H1 (cell line): Measurements from ENCODE around the gene MIDN. TPM values are rescaled to one million over a fixed set of nuclear protein-coding genes. Genes with fewer than 3 reads are reported as not detected.

Source experiments
- CHD2 ChIP-seq: IDR thresholded peaks from 2 replicates; pipeline ENCODE4 v1.6.1; 2012; ENCODE audit warnings: low read length, improper control_type of control experiment
- CTBP2 ChIP-seq: IDR thresholded peaks from 2 replicates; pipeline ENCODE4 v1.7.0; 2011; ENCODE audit warnings: borderline replicate concordance, mild to moderate bottlenecking, moderate library complexity, mixed read lengths, low read length; ENCODE audit not compliant: insufficient read depth, insufficient read length
- JUN ChIP-seq: IDR thresholded peaks from 2 replicates; pipeline ENCODE4 v1.6.1; 2011; ENCODE audit warnings: low read depth, mild to moderate bottlenecking, improper control_type of control experiment, low read length
- JUND ChIP-seq: IDR thresholded peaks from 2 replicates; pipeline ENCODE4 v1.6.1; 2011; ENCODE audit warnings: mild to moderate bottlenecking, improper control_type of control experiment, low read length
- SP2 ChIP-seq: IDR thresholded peaks from 2 replicates; pipeline ENCODE4 v1.6.1; 2012; ENCODE audit warnings: mild to moderate bottlenecking, low read length, inconsistent platforms
- ZNF274 ChIP-seq: IDR thresholded peaks from 2 replicates; pipeline ENCODE4 v1.7.0; 2012; ENCODE audit warnings: low read length, borderline replicate concordance; ENCODE audit errors: extremely low read depth
- polyA plus RNA-seq, 7 experiments: library from polyadenylated mRNA; depleted of rRNA in 3 of 7; stranded (reverse) in 5 of 7; unstranded in 2 of 7; fragments of >200 nt in 5 of 7; fragments of 200-250 nt in 2 of 7; gene quantifications; 1 replicate in 5 of 7; 2 replicates in 1 of 7; 4 replicates in 1 of 7; pipeline versions ENCODE4 v1.2.1 to v1.2.3, GENCODE V29; 2011 to 2013; ENCODE audit warnings: missing spikeins in 2 of 7, mixed read lengths in 2 of 7
- total RNA-seq: library from RNA; stranded (reverse); fragmentation: NEBNext Ultra II Directional; extraction: Animal tissue kit (Norgen Biotek cat#: 25700); gene quantifications from 2 replicates; pipeline ENCODE4 v1.2.1, GENCODE V29; 2021
- TF ChIP-seq, protein P1 (sequence below): fragments of 300-600 bp; sonication (generic); IDR thresholded peaks from 2 replicates; pipeline ENCODE4 v1.7.1; 2012; ENCODE audit warnings: low read length, moderate library complexity, mild to moderate bottlenecking, inconsistent platforms; ENCODE audit not compliant: insufficient replicate concordance

MIDN gene
- total and polyA plus RNA-seq, 2 of the 8 experiments (the other 6 are each of a cell fraction or from before 2014, with no cell fraction given): 39.8 to 159 TPM

GRCh38 chr19:1226227-1226518 lies 22.2 kb upstream of the MIDN start (continued):
- TF ChIP-seq, protein P1, sequence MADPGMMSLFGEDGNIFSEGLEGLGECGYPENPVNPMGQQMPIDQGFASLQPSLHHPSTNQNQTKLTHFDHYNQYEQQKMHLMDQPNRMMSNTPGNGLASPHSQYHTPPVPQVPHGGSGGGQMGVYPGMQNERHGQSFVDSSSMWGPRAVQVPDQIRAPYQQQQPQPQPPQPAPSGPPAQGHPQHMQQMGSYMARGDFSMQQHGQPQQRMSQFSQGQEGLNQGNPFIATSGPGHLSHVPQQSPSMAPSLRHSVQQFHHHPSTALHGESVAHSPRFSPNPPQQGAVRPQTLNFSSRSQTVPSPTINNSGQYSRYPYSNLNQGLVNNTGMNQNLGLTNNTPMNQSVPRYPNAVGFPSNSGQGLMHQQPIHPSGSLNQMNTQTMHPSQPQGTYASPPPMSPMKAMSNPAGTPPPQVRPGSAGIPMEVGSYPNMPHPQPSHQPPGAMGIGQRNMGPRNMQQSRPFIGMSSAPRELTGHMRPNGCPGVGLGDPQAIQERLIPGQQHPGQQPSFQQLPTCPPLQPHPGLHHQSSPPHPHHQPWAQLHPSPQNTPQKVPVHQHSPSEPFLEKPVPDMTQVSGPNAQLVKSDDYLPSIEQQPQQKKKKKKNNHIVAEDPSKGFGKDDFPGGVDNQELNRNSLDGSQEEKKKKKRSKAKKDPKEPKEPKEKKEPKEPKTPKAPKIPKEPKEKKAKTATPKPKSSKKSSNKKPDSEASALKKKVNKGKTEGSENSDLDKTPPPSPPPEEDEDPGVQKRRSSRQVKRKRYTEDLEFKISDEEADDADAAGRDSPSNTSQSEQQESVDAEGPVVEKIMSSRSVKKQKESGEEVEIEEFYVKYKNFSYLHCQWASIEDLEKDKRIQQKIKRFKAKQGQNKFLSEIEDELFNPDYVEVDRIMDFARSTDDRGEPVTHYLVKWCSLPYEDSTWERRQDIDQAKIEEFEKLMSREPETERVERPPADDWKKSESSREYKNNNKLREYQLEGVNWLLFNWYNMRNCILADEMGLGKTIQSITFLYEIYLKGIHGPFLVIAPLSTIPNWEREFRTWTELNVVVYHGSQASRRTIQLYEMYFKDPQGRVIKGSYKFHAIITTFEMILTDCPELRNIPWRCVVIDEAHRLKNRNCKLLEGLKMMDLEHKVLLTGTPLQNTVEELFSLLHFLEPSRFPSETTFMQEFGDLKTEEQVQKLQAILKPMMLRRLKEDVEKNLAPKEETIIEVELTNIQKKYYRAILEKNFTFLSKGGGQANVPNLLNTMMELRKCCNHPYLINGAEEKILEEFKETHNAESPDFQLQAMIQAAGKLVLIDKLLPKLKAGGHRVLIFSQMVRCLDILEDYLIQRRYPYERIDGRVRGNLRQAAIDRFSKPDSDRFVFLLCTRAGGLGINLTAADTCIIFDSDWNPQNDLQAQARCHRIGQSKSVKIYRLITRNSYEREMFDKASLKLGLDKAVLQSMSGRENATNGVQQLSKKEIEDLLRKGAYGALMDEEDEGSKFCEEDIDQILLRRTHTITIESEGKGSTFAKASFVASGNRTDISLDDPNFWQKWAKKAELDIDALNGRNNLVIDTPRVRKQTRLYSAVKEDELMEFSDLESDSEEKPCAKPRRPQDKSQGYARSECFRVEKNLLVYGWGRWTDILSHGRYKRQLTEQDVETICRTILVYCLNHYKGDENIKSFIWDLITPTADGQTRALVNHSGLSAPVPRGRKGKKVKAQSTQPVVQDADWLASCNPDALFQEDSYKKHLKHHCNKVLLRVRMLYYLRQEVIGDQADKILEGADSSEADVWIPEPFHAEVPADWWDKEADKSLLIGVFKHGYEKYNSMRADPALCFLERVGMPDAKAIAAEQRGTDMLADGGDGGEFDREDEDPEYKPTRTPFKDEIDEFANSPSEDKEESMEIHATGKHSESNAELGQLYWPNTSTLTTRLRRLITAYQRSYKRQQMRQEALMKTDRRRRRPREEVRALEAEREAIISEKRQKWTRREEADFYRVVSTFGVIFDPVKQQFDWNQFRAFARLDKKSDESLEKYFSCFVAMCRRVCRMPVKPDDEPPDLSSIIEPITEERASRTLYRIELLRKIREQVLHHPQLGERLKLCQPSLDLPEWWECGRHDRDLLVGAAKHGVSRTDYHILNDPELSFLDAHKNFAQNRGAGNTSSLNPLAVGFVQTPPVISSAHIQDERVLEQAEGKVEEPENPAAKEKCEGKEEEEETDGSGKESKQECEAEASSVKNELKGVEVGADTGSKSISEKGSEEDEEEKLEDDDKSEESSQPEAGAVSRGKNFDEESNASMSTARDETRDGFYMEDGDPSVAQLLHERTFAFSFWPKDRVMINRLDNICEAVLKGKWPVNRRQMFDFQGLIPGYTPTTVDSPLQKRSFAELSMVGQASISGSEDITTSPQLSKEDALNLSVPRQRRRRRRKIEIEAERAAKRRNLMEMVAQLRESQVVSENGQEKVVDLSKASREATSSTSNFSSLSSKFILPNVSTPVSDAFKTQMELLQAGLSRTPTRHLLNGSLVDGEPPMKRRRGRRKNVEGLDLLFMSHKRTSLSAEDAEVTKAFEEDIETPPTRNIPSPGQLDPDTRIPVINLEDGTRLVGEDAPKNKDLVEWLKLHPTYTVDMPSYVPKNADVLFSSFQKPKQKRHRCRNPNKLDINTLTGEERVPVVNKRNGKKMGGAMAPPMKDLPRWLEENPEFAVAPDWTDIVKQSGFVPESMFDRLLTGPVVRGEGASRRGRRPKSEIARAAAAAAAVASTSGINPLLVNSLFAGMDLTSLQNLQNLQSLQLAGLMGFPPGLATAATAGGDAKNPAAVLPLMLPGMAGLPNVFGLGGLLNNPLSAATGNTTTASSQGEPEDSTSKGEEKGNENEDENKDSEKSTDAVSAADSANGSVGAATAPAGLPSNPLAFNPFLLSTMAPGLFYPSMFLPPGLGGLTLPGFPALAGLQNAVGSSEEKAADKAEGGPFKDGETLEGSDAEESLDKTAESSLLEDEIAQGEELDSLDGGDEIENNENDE: no peak
- TF ChIP-seq JUN (no peak), CHD2 (no peak), SP2 (no peak), CTBP2 (no peak), ZNF274 (no peak), JUND (no peak)
